B cell (primary cell): ENCODE data around the gene UGT1A9. TPM values are rescaled to one million over a fixed set of nuclear protein-coding genes. Genes with fewer than 3 reads are reported as not detected.

ENCODE experiments used
- ATAC-seq: fragments of 200-7000 bp; cut with Tn5 transposase; one replicate; pipeline ENCODE4 v1.10.0; 2021; ENCODE audit warnings: low read depth, mild to moderate bottlenecking, moderate number of reproducible peaks, moderate library complexity
- CTCF ChIA-PET: fragments of 350-600 bp; sonication (Branson Sonifier 250); formaldehyde crosslinking; loops from one replicate; lab custom pipeline; 2021; ENCODE audit warnings: antibody characterized with exemption, inconsistent platforms; lab: Charles Lee
- POLR2A ChIA-PET: fragments of 350-600 bp; sonication (Branson Sonifier 250); formaldehyde crosslinking; loops from one replicate; lab custom pipeline; 2021; ENCODE audit warnings: antibody characterized with exemption; lab: Charles Lee
- DNase-seq: peaks from one replicate; pipeline ENCODE4 v3.0.0; 2013
- H2AFZ ChIP-seq: 2 replicates; pipeline ENCODE4 v1.6.1; 2012; ENCODE audit warnings: mild to moderate bottlenecking, low read depth, low read length; ENCODE audit not compliant: insufficient read depth, poor library complexity, severe bottlenecking
- H3K27ac ChIP-seq, 2 donors: 1 replicate in 1 of 2; 2 replicates in 1 of 2; pipeline ENCODE4 v1.5.1; 2012 to 2013; ENCODE audit warnings: low read length in 2 of 2, mild to moderate bottlenecking in 2 of 2, moderate library complexity in 1 of 2
- H3K27me3 ChIP-seq, 4 experiments: fragments of 200-600 bp in 1 of 4; sonication (generic) in 1 of 4; replicated peaks in 1 of 4; 1 replicate in 2 of 4; 2 replicates in 2 of 4; pipeline versions ENCODE4 v1.6.1 to v1.7.0; 2013 to 2016; ENCODE audit warnings: low read length in 3 of 4, mild to moderate bottlenecking in 2 of 4, mixed read lengths in 1 of 4, moderate library complexity in 1 of 4; ENCODE audit not compliant: insufficient read depth in 4 of 4, control insufficient read depth in 3 of 4; ENCODE audit errors: control extremely low read depth in 1 of 4
- H3K36me3 ChIP-seq, 2 experiments: replicated peaks in 1 of 2; 1 replicate in 1 of 2; 2 replicates in 1 of 2; pipeline versions ENCODE4 v1.6.1 to v1.7.1; 2013; ENCODE audit warnings: low read length in 1 of 2; ENCODE audit not compliant: insufficient read depth in 2 of 2, control insufficient read depth in 1 of 2; ENCODE audit errors: control extremely low read depth in 1 of 2, extremely low read depth in 1 of 2
- H3K4me1 ChIP-seq, 2 donors: fragments of 200-600 bp in 1 of 2; sonication (generic) in 1 of 2; 1 replicate in 1 of 2; 2 replicates in 1 of 2; pipeline versions ENCODE4 v1.5.1 to v1.6.1; 2013 to 2017; ENCODE audit warnings: low read length in 2 of 2; ENCODE audit not compliant: control insufficient read depth in 2 of 2, insufficient read depth in 2 of 2
- H3K4me2 ChIP-seq: replicated peaks from 2 replicates; pipeline ENCODE3; 2012; ENCODE audit warnings: mild to moderate bottlenecking, low read depth, low read length; ENCODE audit not compliant: poor library complexity, severe bottlenecking
- H3K4me3 ChIP-seq, 5 experiments: fragments of 200-600 bp in 1 of 5; sonication (generic) in 1 of 5; 1 replicate in 3 of 5; 2 replicates in 2 of 5; pipeline versions ENCODE4 v1.5.1 to v1.7.0; 2011 to 2016; ENCODE audit warnings: low read length in 4 of 5, mild to moderate bottlenecking in 4 of 5, low read depth in 2 of 5, control low read depth in 1 of 5, moderate library complexity in 1 of 5; ENCODE audit not compliant: insufficient read depth in 1 of 5; ENCODE audit errors: control extremely low read depth in 1 of 5, extremely low read depth in 1 of 5
- H3K79me2 ChIP-seq: fragments of 200-600 bp; sonication (generic); one replicate; pipeline ENCODE4 v1.6.0; 2016; ENCODE audit warnings: low read length; ENCODE audit not compliant: control insufficient read depth, insufficient read depth
- H3K9ac ChIP-seq: fragments of 200-600 bp; sonication (generic); 2 replicates; pipeline ENCODE4 v1.6.1; 2017; ENCODE audit warnings: mild to moderate bottlenecking, low read length, moderate library complexity
- H3K9me3 ChIP-seq, 3 donors: one replicate each; pipeline versions ENCODE4 v1.6.1 to v1.7.1; 2013; ENCODE audit warnings: low read length in 2 of 3; ENCODE audit not compliant: control insufficient read depth in 2 of 3, insufficient read depth in 1 of 3; ENCODE audit errors: control extremely low read depth in 1 of 3
- H4K20me1 ChIP-seq: 2 replicates; pipeline ENCODE4 v1.6.0; 2012; ENCODE audit warnings: mild to moderate bottlenecking, low read length; ENCODE audit not compliant: insufficient read depth, control insufficient read depth, poor library complexity, severe bottlenecking
- H3K27ac Mint-ChIP-seq: one replicate; pipeline ENCODE4 v1.8.0; 2021; ENCODE audit warnings: mixed read lengths
- H3K27me3 Mint-ChIP-seq: one replicate; pipeline ENCODE4 v1.8.0; 2021; ENCODE audit warnings: mixed read lengths
- H3K4me1 Mint-ChIP-seq: one replicate; pipeline ENCODE4 v1.8.0; 2021; ENCODE audit warnings: mixed read lengths
- H3K4me3 Mint-ChIP-seq: one replicate; pipeline ENCODE4 v1.8.0; 2021; ENCODE audit warnings: mixed read lengths
- H3K9me3 Mint-ChIP-seq: one replicate; pipeline ENCODE4 v1.8.0; 2022; ENCODE audit warnings: mixed read lengths; ENCODE audit not compliant: insufficient read depth
- CTCF ChIP-seq: fragments of 200-600 bp; IDR thresholded peaks from one replicate; pipeline ENCODE4 v1.8.0; 2022; ENCODE audit warnings: antibody characterized with exemption, mild to moderate bottlenecking
- EZH2 ChIP-seq: IDR thresholded peaks from 2 replicates; pipeline ENCODE4 v1.6.1; 2012; ENCODE audit warnings: borderline replicate concordance, low read depth, mild to moderate bottlenecking, moderate library complexity, low read length; ENCODE audit not compliant: insufficient read depth, poor library complexity, severe bottlenecking
- WGBS: methylation state at CpG from one replicate; pipeline ENCODE4 v1.1.5; 2013; ENCODE audit warnings: missing lambda C conversion rate; ENCODE audit not compliant: insufficient coverage; 5-methylcytosine and 5-hydroxymethylcytosine counted together
- intact Hi-C: fragments of 100-400 bp; cut with micrococcal nuclease; formaldehyde crosslinking; loops from one replicate; pipeline ENCODE4 v1.10.0; 2022
- polyA plus RNA-seq: library from polyadenylated mRNA; depleted of rRNA; stranded (reverse); fragments of >200 nt; gene quantifications from 2 replicates; pipeline ENCODE4 v1.2.3, GENCODE V29; 2012
- total RNA-seq, 2 donors: library from RNA; stranded (reverse); fragments of 120-200 nt in 1 of 2; gene quantifications; 1 replicate in 1 of 2; 2 replicates in 1 of 2; pipeline versions ENCODE4 v1.2.3 to v1.2.4, GENCODE V29; 2013 to 2022

The UGT1A9 gene
- total and polyA plus RNA-seq, 2 donors (not counting 1 experiment from before 2014, with no cell fraction given): not detected

DNA sequence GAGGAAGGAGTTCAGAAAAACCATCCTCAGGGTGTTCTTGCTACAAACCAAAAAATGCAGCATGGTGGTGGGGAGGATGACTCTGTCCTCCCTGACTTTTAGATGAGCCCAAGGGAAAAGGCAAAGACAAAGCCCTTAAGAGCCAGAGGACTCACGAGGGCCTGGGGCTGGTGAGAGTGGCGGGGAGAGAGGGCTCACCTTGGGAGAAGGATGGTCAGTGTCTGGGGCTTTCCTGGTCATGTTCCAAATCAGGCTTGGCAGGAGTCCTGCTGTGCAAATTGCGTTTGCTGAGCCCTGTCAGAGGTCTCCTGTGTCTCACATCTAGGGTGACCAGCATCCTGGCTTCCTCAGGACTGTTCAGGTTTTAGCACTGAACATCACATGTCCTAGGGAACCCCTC lies 93.1 kb downstream of the UGT1A9 start:
- WGBS: 63% methylated on average over 3 of the region's 3 CpGs
- no peak overlapping the region for H3K4me3 Mint-ChIP-seq
- no peaks in the 10 kb centered on the region for H3K4me1 Mint-ChIP-seq
- H3K36me3 ChIP-seq: no peaks in the 10 kb centered on the region
- no peak for ATAC-seq
- no peak overlapping the region for H2AFZ ChIP-seq
- peaks cover 0 to 4% (median 0%) of the 10 kb centered on the region in 4 experiments for H3K27me3 ChIP-seq
- H3K4me2 ChIP-seq: no peak overlapping the region
- ChIA-PET POLR2A (no interaction called here), CTCF (no interaction called here)
- no peaks in the 10 kb centered on the region for H4K20me1 ChIP-seq
- H3K27ac Mint-ChIP-seq: no peak overlapping the region
- H3K79me2 ChIP-seq: no peaks in the 10 kb centered on the region
- no peak overlapping the region for H3K9ac ChIP-seq
- no peak overlapping the region for H3K27ac ChIP-seq
- H3K9me3 ChIP-seq: no peaks in the 10 kb centered on the region
- DNase-seq: no peak
- no peaks in the 10 kb centered on the region for H3K4me1 ChIP-seq
- TF ChIP-seq CTCF (no peak), EZH2 (no peak)
- intact Hi-C loops: no loop called here
- peaks cover 2% of the 10 kb centered on the region for H3K9me3 Mint-ChIP-seq
- no peak overlapping the region for H3K4me3 ChIP-seq
- H3K27me3 Mint-ChIP-seq: peaks cover 50% of the 10 kb centered on the region

- TF ChIP-seq EZH2 (no peak), CTCF (no peak)
- ChIA-PET POLR2A (no interaction called here), CTCF (no interaction called here)
- no peaks in the 10 kb centered on the region for H3K4me1 ChIP-seq
- H3K4me2 ChIP-seq: no peak overlapping the region
- H4K20me1 ChIP-seq: no peaks in the 10 kb centered on the region
- DNase-seq (no peak), ATAC-seq (no peak)
- H3K27ac Mint-ChIP-seq: no peak overlapping the region
- no peaks in the 10 kb centered on the region for H3K79me2 ChIP-seq
- peaks cover 2% of the 10 kb centered on the region for H3K9me3 Mint-ChIP-seq
- H3K4me3 Mint-ChIP-seq: no peak overlapping the region
- H3K27me3 ChIP-seq: peaks cover 0 to 4% (median 0%) of the 10 kb centered on the region in 4 experiments
- no peaks in the 10 kb centered on the region for H3K4me1 Mint-ChIP-seq
- H2AFZ ChIP-seq: no peak overlapping the region
- H3K27ac ChIP-seq: no peak overlapping the region
- intact Hi-C loops: no loop called here
- H3K9me3 ChIP-seq: no peaks in the 10 kb centered on the region
- 88% methylated on average over 2 of the region's 4 CpGs for WGBS
- H3K27me3 Mint-ChIP-seq: peaks cover 50% of the 10 kb centered on the region
- no peaks in the 10 kb centered on the region for H3K36me3 ChIP-seq
- H3K9ac ChIP-seq: no peak overlapping the region
- H3K4me3 ChIP-seq: no peak overlapping the region
Measured at GRCh38 chr2:233766416-233766815, 94.7 kb downstream of the UGT1A9 start.
